ENCODE data around the gene GABARAPL1.

- TF ChIP-seq YY1 (IDR thresholded peaks at IDR 0.05; ENCODE audit: insufficient read depth, insufficient replicate concordance, low read depth, low read length) (no peak), ZNF224 (CRISPR knock-in tag; IDR thresholded peaks at IDR 0.05) (no peak), CC2D1A (CRISPR knock-in tag; IDR thresholded peaks at IDR 0.05) (no peak), EZH2 (conservative IDR thresholded peaks at IDR 0.05; ENCODE audit: low read depth, low read length) (no peak)
Observed at GRCh38 chr12:10175846-10176636, 36.6 kb upstream of the GABARAPL1 start.
